C4-2B (cell line): ENCODE measurements around the gene PACS2.

Experiments
- H3K27ac ChIP-seq: fragments of 450-650 bp; 2 replicates; pipeline ENCODE4 v1.5.1; 2017
- CTCF ChIP-seq: fragments of 450-650 bp; conservative IDR thresholded peaks from 2 replicates; pipeline ENCODE4 v1.5.1; 2017; ENCODE audit warnings: mild to moderate bottlenecking
- ZFX ChIP-seq: fragments of 450-650 bp; IDR thresholded peaks from 2 replicates; pipeline ENCODE4 v1.6.1; 2017

The PACS2 gene

GRCh38 chr14:105381446-105382342 is 67.1 kb downstream of the PACS2 start:
- no peak overlapping the region for H3K27ac ChIP-seq
- TF ChIP-seq ZFX (no peak), CTCF (no peak)

DNA sequence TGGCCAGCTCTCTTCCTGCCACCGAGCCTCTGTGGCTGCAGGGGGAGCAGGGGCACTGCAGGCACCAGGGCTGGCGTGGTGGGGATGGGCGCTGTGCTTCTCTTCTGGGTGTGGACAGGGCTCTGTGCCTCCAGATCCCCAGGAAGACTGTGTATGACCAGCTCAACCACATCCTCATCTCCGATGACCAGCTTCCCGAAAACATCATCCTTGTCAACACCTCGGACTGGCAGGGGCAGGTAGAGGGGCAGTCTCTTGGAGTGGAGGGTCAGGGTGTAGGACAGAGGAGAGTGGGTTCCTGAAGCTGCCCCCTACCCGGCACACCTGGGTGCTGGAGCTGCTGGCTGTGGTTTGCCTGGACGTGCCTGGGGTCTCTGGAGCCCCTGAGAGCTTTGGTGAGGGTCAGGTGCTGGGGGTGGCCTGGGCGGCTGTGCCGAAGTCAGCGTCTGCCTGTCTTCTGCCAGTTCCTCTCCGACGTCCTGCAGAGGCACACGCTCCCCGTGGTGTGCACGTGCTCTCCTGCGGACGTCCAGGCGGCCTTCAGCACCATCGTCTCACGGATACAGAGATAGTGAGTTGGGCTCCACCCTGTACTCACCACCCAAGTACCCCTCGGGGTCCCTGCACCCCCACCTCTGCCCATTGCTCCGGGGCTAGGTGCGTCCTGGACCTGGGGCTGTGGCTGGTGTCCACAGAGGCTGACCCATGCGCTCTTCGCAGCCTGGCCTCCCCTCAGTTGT is 68.0 kb downstream of the PACS2 start:
- no peak for TF ChIP-seq CTCF
- TF ChIP-seq ZFX, result no peak
- no peak overlapping the region for H3K27ac ChIP-seq

GRCh38 chr14:105383083-105383730 is 68.7 kb downstream of the PACS2 start:
- no peak overlapping the region for H3K27ac ChIP-seq
- no peak for TF ChIP-seq ZFX
- no peak for TF ChIP-seq CTCF

DNA sequence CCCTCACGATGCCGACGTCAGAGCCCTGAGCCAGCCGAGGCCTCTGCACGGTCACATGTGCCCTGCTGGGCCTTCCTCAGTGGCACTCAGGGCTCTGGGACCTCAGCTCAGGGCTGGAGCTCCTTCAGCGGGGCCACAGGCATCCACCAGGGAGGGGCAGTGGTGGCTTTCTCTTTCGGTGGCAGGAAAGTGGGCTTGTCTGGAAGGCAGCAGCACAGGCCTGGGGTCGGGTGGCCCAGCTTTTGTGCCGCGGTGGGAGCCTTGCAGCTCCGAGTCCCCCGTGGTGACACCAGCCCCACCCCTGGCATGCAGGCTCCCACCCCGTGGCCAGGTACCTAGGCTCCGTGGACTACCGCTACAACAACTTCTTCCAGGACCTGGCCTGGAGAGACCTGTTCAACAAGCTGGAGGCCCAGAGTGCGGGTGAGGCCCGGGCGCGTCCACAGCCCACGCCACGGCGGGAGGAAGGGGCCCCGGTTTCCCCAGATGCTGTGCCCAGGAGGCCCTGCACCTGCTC is 69.6 kb downstream of the PACS2 start:
- no peak overlapping the region for H3K27ac ChIP-seq
- TF ChIP-seq ZFX (no peak), CTCF (no peak)

- H3K27ac ChIP-seq, result no peak overlapping the region
- TF ChIP-seq CTCF (no peak), ZFX (no peak)
Measured at GRCh38 chr14:105384605-105385321, 70.2 kb downstream of the PACS2 start.

GRCh38 chr14:105385322-105385637 is 70.7 kb downstream of the PACS2 start:
- TF ChIP-seq ZFX (no peak), CTCF (no peak)
- no peak overlapping the region for H3K27ac ChIP-seq
